NCI-H2081 (cell line): Measurements from ENCODE around the gene NHS.
"Not testable (repeated sequence)": the region's sequence is repeated elsewhere in the genome, so short reads cannot be mapped to it uniquely, and the experiment has no call there.

Source experiments
- DNase-seq, 2 experiments: peaks; one replicate each; lab custom pipeline; 2025; lab: John Stamatoyannopoulos, UW

The NHS gene

GRCh38 chrX:17549107-17549651, 174.2 kb downstream of the NHS start:
- no peak for DNase-seq

GRCh38 chrX:17550011-17550410, 175.0 kb downstream of the NHS start:
- DNase-seq, result no peak

- DNase-seq, result no peak
These were observed 177.1 kb downstream of the NHS start for GRCh38 chrX:17552044-17552650.

GRCh38 chrX:17553469-17553868, 178.5 kb downstream of the NHS start:
- DNase-seq, result no peak

DNA sequence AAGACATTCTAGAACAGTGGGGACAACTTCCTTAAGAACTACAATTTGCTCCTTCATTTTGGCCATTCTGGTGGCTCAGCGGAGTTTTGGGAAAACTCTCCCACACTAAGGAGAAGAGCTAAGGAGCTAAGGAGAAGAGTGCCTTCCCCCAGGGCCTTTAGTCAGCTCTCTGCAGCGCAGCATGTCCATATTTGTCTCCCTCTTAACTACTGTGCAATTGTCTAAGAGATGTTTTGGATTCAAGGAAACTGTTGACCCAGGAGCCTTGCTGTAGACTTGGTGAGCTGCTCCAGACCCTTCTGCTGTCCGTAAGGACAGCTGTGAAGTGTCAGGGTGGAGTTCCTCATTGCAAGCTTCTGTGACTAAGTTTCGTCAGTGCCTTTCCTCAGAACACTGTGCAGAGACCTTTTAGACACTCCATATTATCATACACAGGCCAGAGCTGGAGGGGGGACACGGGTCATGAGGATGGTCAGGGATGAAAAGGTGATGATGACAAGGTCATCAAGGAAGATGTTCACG, 179.0 kb downstream of the NHS start:
- DNase-seq, result no peak

GRCh38 chrX:17554914-17555313, 179.9 kb downstream of the NHS start:
- DNase-seq, result no peak

DNA sequence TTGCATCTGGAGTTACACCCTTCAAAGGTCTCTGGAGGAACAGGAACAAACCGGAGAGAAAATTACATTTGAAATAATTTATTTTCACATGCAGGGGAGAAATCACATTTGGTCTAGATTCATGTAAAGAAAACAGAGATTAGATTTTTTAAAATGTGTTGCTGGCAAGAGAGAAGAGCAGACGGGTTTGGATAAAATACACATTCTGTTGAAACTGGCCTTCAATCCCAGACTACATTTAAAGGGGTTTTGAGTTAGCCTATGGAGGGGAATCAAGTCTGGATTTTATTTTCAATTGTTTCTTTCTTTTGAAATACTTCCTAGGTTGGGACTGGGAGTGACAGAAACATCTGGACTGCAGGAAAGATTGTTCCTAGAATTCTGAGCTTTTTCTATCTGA, 180.8 kb downstream of the NHS start:
- DNase-seq, result no peak

DNA sequence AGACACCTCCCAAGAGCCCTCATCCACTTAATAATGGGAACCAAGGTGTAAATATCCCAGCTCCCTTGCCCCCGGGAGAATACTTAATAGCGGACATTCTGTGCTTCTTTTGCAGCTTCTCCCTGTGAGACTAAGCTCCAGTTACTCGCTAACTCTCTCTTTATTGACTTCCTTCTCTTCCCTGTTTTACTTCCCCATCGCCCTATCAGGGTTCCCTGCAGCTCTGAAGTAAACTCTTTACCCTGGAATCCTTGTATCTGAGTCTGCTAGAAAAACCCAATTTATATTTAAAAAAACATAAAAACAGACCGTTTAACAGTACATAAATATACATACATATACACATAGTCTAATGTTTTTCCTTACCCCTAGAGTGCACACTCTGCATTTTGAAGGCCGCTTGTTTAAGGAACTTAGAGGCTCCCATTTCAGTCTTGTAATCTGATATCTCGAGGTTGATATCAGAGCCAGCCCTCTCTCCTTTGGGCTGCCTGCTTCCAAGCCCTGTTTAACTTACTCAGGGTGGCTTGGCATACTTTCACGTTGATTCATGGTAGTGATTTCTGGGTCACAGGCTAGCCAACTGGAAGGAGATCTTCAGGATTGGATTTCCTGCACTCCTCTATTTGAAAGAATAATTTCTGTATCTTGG, 184.9 kb downstream of the NHS start:
- no peak for DNase-seq

- no peak for DNase-seq
These were observed 185.4 kb downstream of the NHS start for GRCh38 chrX:17560385-17560784.

DNA sequence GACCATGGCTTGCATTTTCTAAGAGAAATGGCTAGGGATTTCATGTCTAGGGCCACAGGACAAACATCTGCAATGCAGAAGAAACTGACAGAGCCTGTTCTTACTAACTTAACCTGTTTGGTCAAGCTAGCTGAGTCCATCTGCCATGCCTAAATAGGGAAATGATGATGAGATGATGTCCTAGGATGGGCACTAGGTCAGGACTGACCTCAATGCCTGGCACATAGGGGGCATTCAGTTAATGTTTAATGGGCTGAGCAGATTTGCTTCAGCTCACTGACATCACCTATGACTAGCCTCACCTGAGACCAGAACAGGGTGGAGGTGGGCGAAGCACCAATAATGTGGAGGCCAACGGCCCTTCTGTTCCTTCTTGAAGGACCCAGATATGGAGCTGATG, 188.1 kb downstream of the NHS start:
- DNase-seq, result no peak

GRCh38 chrX:17563515-17563914, 188.5 kb downstream of the NHS start:
- DNase-seq, result no peak

- no peak for DNase-seq
These were observed 189.8 kb downstream of the NHS start for GRCh38 chrX:17564689-17565409.

DNA sequence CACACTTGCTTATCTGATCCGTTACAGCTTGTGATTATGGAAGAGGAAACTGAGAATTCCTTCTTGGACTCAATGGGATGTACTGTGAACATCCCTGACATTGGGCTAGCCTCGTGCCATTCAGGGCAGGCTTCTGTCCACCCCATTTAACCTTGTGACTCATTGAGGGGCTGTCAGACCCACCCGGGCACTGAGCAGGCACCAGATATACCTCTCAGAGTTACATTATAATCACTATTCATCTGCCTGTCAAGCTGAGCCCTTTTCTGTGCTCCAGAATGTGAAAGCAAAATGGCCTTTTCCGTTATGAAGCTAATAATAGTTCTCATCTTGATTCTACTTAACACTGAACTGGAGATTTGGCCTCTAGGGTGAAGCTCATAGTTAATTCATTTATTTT, 191.7 kb downstream of the NHS start:
- DNase-seq, result no peak

- DNase-seq, result no peak
These were observed 192.2 kb downstream of the NHS start for GRCh38 chrX:17567187-17567586.

DNA sequence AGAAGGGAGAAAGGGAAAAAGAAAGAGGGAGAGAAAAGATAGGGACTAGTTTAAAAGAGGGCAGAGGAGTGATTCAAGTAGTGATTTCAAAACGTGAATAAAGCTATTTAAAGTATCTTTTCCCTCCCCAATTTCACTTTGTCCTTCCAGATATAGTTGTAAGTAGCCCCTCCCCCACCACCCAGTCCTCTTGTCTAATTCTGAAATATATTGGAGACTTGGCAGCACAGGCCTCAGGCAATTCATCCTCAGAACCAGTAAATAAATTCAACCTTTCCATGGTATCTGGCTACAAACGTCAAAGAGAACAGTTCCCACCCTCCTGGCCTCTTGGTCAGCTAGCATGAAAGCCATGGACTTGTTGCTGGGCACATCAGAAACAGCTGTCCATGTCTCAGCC, 192.8 kb downstream of the NHS start:
- DNase-seq, result no peak

DNA sequence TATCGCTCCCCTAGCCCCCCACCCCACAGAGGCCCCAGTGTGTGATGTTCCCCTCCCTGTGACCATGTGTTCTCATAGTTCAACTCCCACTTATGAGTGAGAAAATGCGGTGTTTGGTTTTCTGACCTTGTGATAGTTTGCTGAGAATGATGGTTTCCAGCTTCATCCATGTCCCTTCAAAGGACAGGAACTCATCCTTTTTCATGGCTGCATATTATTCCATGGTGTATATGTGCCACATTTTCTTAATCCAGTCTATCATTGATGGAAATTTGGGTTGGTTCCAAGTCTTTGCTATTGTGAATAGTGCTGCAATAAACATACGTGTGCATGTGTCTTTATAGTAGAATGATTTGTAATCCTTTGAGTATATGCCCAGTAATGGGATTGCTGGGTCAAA, 193.8 kb downstream of the NHS start:
- not testable (repeated sequence) for DNase-seq

DNA sequence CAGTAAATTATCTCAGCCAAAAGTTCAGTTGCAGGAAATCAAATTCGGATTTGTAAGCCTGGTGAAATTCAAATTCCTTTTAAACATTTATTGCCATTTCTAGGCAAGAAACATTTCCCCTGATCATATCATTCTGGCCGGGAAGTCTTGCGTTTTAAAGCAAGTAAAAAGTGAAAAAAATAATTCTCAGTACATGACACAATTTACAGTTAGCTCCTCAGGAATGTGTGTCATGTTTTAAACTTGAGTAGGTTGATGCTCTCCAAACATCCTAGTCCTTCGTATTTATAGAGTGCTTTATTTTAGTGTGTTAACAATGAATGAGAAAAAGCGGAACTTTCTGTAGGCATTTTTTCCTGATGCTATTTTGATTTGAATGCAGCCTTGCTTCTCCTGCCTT, 204.0 kb downstream of the NHS start:
- DNase-seq, result no peak

- no peak for DNase-seq
These were observed 205.6 kb downstream of the NHS start for GRCh38 chrX:17580539-17581152.

DNA sequence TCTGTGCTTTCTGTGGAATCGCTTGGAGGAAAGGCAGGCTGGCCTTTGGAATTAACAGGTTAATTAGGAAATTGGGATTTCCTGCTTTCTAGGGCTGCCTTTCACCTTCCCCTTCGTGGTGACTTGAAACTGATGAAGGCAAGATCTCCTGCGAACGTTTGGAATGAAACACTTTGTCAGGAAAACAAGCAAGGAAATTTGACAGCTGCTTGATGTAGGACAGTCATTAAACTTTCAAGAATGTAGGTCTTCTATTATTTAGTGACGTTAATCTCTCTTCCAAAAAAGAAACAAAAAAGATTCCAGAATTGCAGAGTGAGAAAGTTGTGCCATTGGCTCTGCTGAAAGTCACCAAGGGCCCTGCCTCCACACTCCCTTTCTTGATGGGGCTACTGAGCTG, 206.6 kb downstream of the NHS start:
- no peak for DNase-seq

DNA sequence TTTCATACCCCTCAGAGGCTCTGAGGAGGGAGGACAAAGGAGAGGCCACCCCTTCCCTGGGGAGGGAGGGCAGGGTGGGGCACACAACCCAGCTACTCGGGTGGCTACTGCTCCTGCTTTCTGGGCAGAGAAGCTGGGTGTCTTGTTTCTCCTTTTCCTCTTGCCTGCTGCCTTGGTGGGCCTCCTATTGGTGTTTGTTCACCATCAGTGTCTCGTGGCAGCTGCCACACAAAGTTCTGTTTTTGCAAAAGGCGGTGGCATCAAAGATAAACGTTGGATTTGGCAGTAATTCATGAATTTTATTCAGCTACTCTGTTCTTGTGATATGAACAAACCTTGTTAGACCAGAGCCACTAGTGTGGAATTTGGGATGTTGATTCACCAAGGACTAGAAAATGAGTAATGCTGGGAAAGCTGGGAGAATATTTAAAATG, 209.3 kb downstream of the NHS start:
- no peak for DNase-seq

DNA sequence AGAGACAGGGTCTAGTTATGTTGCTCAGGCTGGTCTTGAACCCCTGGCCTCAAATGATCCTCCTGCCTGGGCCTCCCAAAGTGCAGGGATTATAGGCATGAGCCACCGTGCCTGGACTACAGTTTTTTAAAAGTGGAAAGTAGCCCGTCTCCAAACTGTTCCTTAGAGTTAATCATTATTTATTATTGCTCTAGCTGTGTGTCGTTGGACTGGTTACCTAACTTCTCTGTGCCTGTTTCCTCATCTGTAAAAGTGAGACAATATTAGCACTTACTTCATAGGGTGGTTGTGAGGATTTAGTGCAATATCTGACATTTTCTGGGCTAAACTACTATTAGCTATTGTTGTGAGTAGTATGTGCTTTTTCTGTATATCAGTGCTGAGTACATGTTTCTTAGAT, 210.0 kb downstream of the NHS start:
- DNase-seq, result no peak

DNA sequence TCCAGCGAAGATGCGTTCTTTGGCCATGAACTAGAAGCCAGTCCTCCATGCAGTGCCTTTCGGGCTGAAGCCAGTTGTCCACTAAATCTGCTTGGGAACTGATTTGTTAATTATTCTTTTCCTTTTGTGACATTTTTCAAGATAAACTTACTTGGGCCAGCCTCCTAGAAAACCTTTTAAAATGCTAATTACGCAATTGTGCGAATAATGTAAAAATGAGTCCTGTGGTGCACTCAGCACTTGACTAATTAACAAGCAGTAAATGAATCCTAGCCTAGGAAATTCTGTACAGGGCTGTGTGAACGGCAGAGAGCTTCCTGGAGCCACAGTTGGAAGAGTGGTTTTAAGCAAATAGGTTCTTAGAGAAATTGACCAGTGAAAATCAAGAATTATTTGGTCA, 212.4 kb downstream of the NHS start:
- DNase-seq, result no peak

DNA sequence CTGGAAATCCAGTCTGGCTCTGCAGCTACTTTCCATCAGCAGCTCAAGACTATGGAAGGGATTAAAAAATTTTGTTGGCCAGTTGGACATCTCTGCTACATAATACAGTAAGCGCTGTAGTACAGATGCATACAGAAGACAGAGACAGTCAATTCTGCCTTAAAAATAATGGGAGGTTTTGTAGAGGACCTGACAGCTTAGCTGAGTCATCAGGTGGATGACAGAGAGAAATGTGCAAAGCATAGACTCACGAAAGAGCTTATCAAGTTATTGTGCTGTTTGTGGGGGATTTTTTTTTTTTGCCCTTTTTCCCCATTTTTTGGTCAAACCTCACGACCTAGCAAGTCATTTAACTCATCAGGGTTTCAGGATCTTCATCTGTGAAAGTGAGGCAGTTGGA, 213.3 kb downstream of the NHS start:
- no peak for DNase-seq
